ENCODE results near the gene NAT8.
"Not testable (repeated sequence)": the region's sequence is repeated elsewhere in the genome, so short reads cannot be mapped to it uniquely, and the experiment has no call there.

DNA sequence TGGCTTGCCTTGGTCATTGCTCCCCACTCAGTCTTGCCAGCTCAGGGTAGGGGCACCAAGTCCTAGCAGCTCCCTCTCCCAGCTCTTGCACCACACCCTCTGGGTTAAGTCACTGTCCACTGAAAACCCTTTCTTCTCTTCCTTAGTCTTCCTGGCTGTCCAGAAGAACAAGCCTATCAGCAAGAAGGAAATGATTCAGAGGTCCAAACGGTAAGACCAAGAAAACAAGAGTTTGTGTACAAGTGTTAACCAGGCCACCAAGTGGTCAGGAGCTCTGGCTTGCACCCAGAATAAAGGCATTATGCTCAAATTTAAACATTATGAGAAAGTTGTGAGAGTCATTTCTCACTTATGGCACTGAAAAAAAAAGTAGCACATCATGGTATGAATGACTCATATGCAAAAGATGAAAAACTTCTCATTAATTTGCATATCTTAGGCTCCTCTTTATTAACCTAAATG is 32.5 kb upstream of the NAT8 start:
- TF ChIP-seq, protein P1, sequence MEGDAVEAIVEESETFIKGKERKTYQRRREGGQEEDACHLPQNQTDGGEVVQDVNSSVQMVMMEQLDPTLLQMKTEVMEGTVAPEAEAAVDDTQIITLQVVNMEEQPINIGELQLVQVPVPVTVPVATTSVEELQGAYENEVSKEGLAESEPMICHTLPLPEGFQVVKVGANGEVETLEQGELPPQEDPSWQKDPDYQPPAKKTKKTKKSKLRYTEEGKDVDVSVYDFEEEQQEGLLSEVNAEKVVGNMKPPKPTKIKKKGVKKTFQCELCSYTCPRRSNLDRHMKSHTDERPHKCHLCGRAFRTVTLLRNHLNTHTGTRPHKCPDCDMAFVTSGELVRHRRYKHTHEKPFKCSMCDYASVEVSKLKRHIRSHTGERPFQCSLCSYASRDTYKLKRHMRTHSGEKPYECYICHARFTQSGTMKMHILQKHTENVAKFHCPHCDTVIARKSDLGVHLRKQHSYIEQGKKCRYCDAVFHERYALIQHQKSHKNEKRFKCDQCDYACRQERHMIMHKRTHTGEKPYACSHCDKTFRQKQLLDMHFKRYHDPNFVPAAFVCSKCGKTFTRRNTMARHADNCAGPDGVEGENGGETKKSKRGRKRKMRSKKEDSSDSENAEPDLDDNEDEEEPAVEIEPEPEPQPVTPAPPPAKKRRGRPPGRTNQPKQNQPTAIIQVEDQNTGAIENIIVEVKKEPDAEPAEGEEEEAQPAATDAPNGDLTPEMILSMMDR (IDR thresholded peaks at IDR 0.05), result not testable (repeated sequence)
- TF ChIP-seq POLR2A, POLR2AphosphoS5 (IDR thresholded peaks at IDR 0.05): not testable (repeated sequence)
